Ecto neural progenitor cell (in vitro differentiated cells): Measurements from ENCODE around the gene DUSP28.
A peak's percentile ranks its signal among the peaks of the same experiment; 100 is the strongest.

Experiments used
- DNase-seq: peaks from one replicate; pipeline ENCODE4 v3.0.0-alpha.2; 2018; ENCODE audit warnings: low spot score

Gene DUSP28

DNA sequence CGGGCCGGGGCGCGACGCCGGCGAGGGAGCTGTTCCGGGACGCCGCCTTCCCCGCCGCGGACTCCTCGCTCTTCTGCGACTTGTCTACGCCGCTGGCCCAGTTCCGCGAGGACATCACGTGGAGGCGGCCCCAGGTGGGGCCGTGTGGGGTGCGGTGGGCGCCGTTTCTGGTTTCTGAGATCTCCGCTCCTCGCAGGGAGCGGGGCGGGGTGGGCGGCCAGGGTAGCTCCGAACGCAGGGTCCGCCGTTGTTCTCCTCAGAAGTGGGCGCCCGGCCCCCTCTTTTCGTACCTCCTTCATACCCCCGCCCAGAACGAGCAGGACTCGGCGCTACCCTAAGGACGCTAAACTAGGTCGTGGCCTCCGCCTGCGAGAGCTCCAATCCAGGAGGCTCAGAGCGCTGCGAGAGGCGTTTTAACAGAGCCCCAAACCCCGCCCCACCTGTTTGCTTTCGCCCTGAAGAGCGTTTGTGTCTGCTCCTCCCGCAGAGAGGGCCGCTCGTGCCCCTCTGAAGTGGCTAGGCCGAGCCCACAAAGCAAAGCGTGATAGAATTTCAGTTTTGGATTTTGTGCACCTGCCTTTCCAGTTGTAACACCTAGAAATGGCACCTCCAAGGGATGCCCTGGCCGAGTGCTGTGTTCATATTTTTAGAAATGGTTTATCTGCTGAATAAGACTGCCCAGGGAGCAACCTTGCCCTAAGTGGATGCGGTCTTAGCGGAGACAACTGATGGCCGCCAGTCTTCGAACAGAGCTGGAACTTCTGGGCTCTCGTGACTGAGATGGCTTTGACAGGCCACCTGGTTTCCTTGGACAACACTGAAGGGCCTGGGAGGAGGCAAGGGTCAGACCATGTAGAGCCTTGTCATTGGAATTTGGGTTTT is 27.0 kb downstream of the DUSP28 start:
- DNase-seq: no peak

DNA sequence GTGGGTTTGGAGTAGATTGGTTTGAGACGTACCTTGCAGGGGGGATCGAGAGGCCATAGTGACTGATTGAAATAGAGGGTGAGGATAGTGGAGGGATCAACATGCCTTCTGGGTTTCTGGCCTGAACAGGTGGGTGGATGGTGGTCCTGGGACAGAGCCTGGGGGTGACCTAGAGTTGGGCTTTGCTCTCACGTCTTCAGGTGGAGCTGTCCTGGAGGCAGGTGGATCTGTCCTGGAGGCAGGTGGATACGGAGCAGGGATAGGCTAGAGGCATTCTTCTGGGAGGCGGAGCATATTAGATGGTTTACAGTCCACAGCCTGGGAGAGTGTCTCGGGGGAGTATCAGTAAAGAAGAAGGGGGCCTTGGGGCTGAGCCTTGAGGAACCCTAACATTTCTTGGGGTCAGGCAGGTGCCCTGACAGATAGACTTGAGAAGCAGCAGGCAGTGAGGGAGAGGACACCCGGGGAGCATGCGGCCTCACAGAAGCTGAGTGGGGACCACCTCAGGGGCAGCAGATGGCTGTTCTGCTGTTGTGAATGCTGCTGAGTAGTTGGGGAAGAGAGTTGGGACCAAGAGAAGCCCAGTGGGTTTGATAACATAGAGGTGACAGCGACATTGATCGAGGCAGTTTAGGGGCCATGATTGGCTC is 28.0 kb downstream of the DUSP28 start:
- DNase-seq: no peak

DNA sequence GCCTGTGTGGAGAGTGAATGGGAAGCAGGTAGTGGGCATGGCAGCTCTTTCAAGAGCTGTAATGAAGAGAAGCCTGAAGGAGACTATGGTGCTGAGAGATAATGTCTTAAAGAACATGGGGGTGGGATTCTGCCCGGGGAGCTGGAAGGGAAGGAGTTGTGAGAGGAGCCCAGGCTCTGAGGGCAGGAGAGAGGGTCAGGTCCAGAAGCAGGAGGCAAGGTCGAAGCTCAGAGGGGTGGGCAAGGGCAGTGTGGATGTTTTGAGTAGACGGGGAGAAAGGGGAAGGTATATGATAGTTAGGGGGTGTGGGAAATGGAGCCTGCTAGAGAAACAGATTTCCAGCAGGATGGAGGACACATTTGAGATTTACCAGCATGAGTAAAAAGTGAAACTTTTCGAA is 28.5 kb downstream of the DUSP28 start:
- DNase-seq: no peak

DNA sequence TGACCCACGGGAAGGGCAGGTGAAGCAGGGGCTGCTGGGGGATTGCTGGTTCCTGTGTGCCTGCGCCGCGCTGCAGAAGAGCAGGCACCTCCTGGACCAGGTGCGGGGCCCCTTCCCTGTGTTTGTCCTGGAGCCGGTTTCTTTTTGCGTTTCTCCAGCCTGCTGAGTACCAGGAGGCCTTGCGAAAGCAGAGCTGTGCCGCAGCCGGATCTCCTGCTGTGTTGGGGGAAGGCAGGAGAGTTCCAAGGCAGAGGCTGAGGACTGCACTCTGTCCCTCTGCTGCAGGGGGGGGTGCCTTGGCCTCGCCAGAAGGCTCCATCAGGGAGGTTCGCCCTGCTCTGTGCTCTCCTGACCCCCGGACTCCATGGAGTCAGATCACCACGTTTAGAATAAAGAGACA is 29.2 kb downstream of the DUSP28 start:
- DNase-seq: no peak

DNA sequence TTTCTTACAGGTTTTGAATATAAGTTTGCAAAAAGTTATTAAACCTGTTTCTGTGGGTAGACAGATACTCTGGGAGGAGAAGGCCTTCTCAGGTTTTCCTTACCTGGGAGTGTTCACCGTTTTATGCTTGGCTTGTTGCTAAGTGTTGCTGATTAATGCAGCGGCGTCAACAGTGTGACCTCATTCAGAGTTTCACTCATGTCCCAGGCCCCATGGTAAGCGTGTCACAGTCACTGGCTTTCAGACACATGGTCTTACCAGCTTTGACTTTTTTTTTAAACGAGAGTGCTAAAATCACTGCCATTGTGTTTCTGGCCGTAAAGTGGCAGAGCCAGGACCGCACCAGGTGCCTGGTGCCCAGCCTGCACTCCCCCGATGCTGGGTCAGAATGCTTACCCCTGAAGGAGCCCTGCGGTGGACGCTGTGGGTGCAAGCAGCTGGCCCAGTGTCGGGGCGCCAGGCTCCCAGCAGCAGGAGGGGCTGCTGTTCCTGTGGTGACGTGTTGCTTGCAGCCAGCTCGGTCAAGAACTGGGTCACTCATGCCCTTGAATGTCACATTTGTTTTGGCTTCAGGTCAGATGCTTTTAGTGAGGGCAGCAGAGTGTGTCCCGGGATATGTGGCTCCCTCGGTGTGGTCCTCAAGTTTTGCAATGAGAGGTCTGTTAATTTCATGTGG is 29.8 kb downstream of the DUSP28 start:
- DNase-seq: no peak

DNA sequence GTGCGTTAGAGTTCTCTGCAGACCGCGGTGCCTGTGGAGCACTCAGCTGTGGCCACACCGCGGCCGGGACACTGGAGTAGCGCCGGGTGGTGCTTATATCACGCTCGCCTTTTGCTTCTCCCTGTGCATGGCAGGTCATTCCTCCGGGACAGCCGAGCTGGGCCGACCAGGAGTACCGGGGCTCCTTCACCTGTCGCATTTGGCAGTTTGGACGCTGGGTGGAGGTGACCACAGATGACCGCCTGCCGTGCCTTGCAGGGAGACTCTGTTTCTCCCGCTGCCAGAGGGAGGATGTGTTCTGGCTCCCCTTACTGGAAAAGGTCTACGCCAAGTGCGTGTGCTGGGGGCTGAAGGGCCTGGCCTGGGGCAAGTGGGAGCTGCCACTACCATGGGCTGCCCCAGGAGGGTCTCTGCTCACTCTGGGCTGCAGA is 30.5 kb downstream of the DUSP28 start:
- DNase-seq: no peak

DNA sequence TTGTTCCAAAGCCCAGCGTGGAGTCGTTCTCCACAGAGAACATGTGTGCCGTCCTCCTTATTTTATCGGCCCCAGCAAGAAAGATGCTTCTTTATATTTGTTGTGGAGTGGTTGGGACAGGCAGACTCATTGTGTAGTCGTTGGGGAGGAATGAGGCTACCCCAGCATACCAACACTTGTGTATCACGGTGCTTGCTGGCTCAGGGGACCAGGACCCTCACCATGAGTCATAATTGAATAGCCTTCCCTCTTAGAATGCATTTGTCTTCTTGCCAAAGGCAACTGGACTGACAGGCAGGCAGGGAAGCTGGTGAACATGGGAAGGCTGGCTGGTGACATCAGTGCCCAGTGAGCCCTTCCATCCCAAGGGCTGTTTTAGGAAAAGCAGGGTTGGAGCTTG is 31.1 kb downstream of the DUSP28 start:
- no peak for DNase-seq

DNA sequence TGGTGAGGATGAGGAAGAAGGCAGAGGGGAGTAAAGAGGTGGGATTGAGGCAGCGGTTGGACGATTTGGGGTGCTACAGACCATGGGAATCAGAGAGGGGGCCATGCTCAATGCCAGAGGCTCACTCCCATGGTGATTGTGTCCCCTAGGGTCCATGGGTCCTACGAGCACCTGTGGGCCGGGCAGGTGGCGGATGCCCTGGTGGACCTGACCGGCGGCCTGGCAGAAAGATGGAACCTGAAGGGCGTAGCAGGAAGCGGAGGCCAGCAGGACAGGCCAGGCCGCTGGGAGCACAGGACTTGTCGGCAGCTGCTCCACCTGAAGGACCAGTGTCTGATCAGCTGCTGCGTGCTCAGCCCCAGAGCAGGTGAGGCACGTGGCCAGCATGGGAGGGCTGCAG is 31.6 kb downstream of the DUSP28 start:
- no peak for DNase-seq

DNA sequence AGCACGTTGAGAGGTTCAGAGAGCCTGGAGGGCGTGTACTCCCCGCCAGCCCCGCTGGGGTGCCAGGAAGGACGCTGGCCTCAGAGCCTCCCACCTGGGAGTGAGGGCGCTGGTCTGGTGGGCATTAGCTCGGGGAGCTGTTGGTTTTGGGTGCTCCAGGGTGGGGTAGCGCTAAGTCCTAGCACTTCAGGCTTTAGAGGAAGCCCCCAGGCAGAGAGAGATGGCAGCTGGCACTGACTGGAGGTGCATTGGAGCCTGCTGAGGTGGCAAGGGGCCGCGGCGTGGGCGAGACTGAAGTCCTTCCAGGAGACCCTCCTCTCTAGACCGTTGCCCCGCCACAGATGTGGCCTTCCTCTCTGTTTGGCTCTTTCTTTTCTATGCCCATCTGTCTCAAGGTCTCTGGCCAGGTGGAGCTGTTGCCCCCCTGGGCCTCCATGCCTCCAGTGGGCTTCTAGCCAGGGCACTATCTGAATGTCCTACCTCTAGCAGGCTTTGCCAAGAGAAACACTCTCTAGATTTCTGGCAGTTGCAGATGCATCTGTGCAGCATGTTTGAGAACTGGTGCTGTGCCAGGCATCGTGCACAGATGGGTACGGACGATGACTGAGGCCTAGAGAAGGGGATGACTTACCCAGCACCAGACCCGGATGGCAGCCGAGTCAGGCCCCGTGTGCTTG is 33.0 kb downstream of the DUSP28 start:
- DNase-seq: no peak

DNA sequence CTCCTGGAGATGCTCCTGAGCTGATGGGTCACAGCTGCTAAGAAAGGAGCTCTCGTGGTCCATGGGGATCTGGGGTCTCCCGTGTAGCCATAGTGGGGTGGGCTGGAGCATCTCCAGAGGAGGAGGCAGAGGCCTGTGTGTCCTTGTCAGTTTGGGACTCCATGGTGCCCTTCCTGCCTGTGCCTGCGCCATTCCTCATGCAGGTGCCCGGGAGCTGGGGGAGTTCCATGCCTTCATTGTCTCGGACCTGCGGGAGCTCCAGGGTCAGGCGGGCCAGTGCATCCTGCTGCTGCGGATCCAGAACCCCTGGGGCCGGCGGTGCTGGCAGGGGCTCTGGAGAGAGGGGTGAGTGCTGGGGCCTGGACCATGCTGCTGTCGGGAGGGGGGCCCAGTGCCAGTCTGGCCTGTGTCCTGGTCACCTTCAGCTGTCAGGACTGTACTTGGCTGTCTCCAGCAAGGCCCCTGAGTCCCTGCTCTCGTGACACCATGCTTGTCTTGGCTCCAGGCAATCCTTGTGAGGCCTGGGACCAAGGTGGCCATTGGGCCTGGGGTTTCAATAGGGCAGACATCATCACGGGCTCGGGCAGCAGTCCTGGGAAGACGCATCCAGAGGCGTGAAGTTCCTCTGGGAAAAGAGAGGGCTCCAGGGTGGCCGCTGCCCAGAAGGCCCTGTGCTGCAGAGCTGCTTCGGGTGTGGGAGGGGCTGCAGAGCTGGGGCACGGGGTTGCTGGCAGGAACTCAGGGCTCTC is 33.7 kb downstream of the DUSP28 start:
- DNase-seq: no peak

DNA sequence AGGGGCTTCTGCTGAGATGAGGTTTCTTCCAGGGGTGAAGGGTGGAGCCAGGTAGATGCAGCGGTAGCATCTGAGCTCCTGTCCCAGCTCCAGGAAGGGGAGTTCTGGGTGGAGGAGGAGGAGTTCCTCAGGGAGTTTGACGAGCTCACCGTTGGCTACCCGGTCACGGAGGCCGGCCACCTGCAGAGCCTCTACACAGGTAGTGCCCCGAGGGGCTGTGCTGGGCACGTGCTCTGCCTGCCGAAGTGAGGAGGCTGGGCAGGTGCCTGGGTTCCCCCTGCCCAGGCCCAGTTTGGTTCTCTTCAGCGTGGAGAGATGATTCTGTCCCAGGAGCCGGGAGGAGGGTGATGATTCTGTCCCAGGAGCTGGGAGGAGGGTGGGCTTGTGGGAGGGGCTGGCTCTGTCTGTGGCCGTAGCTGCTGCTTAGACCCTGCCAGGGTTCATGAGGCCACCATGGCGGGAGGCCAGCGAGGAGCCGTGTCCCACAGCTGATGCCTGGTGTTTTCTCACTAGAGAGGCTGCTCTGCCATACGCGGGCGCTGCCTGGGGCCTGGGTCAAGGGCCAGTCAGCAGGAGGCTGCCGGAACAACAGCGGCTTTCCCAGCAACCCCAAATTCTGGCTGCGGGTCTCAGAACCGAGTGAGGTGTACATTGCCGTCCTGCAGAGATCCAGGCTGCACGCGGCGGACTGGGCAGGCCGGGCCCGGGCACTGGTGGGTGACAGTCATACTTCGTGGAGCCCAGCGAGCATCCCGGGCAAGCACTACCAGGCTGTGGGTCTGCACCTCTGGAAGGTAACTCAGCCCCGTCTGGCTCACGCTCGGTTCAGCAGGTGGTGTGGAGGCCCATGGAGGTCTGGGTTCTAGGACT is 34.6 kb downstream of the DUSP28 start:
- no peak for DNase-seq

DNA sequence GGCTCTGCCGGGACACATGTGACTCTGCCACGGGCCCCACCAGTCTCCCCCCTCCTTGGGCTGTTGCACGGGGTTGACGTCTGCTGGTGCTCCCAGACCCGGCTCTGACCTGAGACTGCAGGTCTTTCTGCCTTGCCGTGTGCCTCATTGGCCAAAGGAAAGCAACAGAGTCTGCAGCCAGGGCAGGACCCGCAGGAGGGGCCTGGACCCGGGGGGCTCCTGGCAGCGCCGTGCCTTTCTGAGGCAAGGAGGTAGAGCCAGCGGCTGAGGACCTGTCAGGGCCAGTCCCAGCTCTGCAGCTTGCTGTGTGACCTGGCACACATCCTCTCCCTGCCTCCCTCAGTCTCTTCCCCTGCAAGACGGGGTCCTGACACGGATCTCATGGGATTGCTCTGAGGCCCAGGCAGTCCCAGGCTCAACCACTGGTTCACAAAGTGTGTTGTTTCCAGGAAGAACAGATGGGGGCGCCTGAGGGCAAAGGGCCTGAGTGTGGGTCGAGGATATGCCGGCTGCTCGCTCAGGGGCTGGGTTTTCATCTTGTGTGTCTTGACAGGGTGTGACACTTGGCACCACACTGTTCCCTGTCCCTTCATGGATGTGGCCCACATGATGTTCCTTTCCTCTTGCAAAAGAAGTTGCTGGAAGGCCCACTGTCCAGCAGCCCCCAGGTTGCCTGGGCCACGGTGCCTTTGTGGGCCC is 35.4 kb downstream of the DUSP28 start:
- DNase-seq: peak; percentile 72

DNA sequence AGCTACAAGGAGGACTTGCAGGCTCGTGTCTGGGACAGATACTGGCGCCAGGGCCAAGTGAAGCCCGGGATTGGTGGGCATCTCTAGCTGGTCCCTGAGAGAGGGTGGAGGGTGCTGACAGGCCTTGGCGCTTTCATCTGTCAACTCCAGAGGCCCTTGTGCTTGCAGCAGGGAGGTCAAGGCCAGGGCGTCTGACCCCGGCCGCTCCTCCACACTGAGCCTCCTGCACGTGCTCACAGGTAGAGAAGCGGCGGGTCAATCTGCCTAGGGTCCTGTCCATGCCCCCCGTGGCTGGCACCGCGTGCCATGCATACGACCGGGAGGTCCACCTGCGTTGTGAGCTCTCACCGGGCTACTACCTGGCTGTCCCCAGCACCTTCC is 35.9 kb downstream of the DUSP28 start:
- no peak for DNase-seq

DNA sequence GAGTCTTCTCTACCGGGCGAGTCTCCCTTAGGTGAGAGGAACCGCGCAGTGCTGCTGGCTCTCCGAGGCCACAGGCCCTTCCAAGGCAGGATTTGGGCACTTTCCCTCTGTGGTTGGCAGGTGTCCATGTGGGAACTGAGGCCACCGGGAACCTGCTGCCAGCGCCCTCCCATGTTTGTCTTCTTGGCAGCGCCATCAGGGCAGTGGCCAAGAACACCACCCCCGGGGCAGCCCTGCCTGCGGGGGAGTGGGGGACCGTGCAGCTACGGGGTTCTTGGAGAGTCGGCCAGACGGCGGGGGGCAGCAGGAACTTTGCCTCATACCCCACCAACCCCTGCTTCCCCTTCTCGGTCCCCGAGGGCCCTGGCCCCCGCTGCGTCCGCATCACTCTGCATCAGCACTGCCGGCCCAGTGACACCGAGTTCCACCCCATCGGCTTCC is 36.4 kb downstream of the DUSP28 start:
- no peak for DNase-seq

DNA sequence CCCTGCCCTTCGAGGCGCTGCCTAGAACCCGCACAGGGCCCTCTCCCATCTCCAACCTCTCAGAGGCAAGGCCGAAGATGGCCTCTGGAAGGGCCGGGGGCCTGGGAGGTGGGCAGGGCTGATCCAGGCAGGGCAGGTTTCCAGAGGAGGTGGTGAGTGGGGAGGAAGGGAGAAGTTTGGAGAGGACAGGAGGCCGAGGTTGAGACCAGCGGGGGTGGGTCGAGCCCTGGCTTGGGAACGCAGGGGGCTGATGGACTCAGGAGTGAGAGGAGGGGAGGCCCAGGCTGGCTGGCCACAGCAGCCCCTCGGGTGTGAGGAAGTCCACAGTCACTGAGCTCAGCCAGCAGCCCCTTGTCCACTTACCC is 36.9 kb downstream of the DUSP28 start:
- DNase-seq: no peak

DNA sequence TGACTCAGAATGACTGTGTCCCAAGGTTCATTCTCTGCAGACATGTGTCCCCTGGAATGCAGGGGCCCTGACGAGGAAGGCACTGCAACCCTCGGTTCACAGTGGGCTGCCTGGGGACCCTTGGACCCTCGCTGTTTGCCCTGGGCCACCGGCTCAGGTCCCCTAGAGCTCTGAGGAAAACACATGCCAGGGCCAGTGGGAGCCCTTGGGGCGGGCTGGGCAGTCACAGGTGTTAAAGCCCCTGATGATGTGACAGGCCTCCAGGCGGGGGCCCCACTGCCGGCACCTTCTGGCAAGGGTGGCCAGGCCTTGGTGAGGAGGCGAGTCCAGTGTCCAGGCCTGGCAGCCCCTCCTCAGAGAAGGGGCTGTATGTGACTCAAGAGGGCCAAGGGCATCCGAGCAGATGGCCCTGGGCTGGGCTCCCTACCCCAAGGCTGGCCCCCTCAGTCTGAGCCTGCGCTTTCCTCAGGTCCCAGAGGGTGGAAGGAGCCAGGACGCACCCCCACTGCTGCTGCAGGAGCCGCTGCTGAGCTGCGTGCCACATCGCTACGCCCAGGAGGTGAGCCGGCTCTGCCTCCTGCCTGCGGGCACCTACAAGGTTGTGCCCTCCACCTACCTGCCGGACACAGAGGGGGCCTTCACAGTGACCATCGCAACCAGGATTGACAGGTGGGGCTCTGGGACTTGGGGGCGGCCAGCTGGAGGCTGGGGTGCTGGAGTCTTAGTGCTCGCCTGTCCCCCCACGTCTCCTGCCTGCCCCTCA is 37.4 kb downstream of the DUSP28 start:
- no peak for DNase-seq

DNA sequence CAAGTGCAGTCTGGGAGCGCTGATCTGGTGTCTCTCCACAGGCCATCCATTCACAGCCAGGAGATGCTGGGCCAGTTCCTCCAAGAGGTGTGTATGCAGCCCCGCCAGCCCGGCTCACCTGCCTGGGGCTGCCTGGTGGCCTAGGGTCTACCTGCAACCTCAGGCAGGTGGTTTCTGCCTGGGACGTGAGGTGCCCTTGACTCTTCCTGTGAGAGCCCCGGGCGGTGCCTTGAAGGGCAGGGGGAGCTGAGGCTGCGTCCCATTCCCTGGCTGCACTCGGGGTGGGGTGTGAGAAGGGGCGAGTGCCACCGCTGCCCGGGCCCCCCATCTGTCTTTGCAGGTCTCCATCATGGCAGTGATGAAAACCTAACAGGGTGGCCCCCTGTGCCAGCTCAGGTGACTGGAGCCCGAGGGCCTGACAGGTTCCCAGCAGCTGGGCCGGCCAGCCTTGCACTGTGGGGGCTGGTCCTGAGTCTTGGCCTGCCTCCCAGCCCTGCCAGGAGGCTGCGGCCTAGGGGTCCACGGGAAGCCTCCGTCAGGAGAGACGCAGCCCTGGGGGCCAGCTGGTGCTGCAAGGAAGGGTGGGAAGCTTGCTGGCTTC is 38.3 kb downstream of the DUSP28 start:
- no peak for DNase-seq

DNA sequence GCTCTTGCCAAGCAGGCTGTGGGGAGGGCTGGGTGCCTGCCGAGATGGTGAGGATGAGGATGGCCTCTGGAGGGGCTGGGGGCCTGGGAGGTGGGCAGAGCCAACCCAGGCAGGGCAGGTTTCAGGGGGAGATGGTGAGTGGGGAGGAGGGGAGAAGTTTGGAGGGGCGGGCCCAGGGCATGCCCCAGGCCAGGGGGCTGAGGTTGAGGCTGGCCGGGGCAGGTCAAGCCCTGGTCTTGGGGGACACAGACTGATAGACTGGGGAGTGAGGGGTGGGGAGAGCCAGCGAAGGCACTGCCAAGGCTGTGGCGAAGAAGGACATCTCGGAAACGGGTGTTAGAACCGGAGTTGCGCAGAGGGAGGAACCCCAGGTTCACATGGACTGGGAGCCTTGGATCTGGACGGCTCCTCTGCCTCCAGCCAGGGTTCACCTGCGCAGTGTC is 39.0 kb downstream of the DUSP28 start:
- DNase-seq: no peak

DNA sequence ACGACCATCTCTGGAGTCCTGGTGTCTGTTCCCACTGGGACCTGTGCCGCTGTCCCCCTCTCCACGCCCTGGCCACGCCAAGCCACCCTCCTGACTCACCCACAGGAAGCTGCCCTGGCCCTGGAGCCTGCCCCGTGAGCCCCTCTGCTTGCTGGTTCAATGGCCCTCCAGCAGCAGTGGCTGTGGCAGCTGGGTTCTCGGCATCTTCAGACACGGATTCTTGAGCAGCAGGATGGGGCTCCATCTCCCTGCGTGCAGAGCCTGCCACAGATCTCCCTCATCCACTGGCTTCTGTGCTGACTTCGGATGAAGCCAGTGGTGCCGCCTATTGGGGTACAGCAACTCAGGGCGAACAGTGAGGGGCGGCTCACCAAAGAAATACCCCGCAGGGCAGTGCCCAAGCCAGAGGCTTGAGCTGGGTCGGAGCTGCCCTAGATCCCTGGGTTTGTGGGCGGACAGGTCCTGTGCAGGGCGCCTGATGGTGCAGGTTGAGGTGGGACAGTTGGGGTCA is 40.3 kb downstream of the DUSP28 start:
- no peak for DNase-seq
